ENCODE data around the gene INTS4.
"Not testable (repeated sequence)": the region's sequence is repeated elsewhere in the genome, so short reads cannot be mapped to it uniquely, and the experiment has no call there.

GRCh38 chr11:77861444-77861843 is 133.0 kb downstream of the INTS4 start:
- not testable (repeated sequence) for TF ChIP-seq CTCF (optimal IDR thresholded peaks at IDR 0.05 in 1 of 3, IDR thresholded peaks at IDR 0.05 in 1 of 3, conservative IDR thresholded peaks at IDR 0.05 in 1 of 3; ENCODE audit: extremely low read depth in 1 of 3, insufficient read depth in 2 of 3, low read length in 3 of 3); EZH2 (IDR thresholded peaks at IDR 0.05; ENCODE audit: low read length)
